ENCODE results near the gene MEG3. TPM values are rescaled to one million over a fixed set of nuclear protein-coding genes. Genes with fewer than 3 reads are reported as not detected.

Gene MEG3
- total RNA-seq, 1 experiment from 2014 or later: not detected

DNA sequence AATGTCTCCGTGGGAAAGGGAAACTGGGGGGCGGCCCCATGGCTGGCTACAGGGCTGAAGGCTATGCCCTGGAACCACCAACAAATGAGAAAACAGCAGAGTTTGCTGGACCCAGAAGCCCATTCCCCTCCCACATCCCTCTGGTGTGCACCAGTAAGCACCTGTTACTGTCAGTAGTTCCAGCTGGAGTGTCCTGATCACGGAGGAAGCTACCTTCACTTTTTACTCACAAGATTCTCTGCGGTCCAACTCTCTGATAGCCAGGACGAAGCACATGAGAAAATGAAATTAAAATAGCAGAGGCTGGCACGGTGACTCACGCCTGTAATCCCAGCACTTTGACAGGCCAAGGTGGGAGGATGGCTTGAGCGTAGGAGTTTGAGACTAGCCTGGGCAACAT lies 22.7 kb upstream of the MEG3 start:
- DNase-seq (ENCODE audit: unreplicated experiment): no peak
- H3K4me3 Mint-ChIP-seq (ENCODE audit: unreplicated experiment): no peak overlapping the region
- ChIA-PET POLR2A (no interaction called here), CTCF (no interaction called here)
- no peaks in the 10 kb centered on the region for H3K36me3 Mint-ChIP-seq (ENCODE audit: insufficient read depth, unreplicated experiment)
- no peaks in the 10 kb centered on the region for H3K4me1 Mint-ChIP-seq (ENCODE audit: insufficient read depth, unreplicated experiment)
- H3K9me3 Mint-ChIP-seq (ENCODE audit: unreplicated experiment): no peaks in the 10 kb centered on the region
- no peak overlapping the region for H3K27ac Mint-ChIP-seq (ENCODE audit: low read depth, unreplicated experiment)
- intact Hi-C loops (cut with micrococcal nuclease): no loop called here
- peaks cover 38% of the 10 kb centered on the region for H3K27me3 Mint-ChIP-seq (ENCODE audit: insufficient read depth, unreplicated experiment)
- no TSS peak for BruUV-seq (replicated peaks)
- TF ChIP-seq, protein P1, sequence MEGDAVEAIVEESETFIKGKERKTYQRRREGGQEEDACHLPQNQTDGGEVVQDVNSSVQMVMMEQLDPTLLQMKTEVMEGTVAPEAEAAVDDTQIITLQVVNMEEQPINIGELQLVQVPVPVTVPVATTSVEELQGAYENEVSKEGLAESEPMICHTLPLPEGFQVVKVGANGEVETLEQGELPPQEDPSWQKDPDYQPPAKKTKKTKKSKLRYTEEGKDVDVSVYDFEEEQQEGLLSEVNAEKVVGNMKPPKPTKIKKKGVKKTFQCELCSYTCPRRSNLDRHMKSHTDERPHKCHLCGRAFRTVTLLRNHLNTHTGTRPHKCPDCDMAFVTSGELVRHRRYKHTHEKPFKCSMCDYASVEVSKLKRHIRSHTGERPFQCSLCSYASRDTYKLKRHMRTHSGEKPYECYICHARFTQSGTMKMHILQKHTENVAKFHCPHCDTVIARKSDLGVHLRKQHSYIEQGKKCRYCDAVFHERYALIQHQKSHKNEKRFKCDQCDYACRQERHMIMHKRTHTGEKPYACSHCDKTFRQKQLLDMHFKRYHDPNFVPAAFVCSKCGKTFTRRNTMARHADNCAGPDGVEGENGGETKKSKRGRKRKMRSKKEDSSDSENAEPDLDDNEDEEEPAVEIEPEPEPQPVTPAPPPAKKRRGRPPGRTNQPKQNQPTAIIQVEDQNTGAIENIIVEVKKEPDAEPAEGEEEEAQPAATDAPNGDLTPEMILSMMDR (IDR thresholded peaks at IDR 0.05; ENCODE audit: unreplicated experiment): no peak

DNA sequence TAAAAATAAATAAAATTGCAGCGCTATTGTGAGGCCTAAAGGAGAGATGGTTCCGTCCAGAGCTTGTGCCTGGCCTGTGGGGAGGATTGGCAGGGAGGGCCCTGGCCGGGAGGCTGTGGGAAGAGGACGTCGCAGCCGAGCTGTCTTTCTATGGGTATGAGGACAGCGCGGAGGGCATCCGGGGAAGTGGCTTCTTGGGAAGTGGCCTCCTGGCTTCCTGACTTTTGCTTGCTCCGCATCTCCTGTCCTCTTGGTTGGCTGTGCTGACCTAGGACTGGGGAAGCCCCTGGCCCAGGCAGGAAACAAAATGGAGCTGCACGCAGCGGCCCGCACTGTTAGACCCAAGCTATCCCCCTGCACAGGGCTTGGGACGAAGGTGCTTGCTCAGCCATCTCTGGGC lies 22.2 kb upstream of the MEG3 start:
- no peak overlapping the region for H3K27ac Mint-ChIP-seq (ENCODE audit: low read depth, unreplicated experiment)
- no TSS peak for BruUV-seq (replicated peaks)
- no peak overlapping the region for H3K4me3 Mint-ChIP-seq (ENCODE audit: unreplicated experiment)
- ChIA-PET CTCF (no interaction called here), POLR2A (no interaction called here)
- intact Hi-C loops (cut with micrococcal nuclease): no loop called here
- DNase-seq (ENCODE audit: unreplicated experiment): no peak
- TF ChIP-seq, protein P1 (IDR thresholded peaks at IDR 0.05; ENCODE audit: unreplicated experiment): no peak
- peaks cover 33% of the 10 kb centered on the region for H3K27me3 Mint-ChIP-seq (ENCODE audit: insufficient read depth, unreplicated experiment)
- no peaks in the 10 kb centered on the region for H3K4me1 Mint-ChIP-seq (ENCODE audit: insufficient read depth, unreplicated experiment)
- no peaks in the 10 kb centered on the region for H3K9me3 Mint-ChIP-seq (ENCODE audit: unreplicated experiment)
- no peaks in the 10 kb centered on the region for H3K36me3 Mint-ChIP-seq (ENCODE audit: insufficient read depth, unreplicated experiment)

DNA sequence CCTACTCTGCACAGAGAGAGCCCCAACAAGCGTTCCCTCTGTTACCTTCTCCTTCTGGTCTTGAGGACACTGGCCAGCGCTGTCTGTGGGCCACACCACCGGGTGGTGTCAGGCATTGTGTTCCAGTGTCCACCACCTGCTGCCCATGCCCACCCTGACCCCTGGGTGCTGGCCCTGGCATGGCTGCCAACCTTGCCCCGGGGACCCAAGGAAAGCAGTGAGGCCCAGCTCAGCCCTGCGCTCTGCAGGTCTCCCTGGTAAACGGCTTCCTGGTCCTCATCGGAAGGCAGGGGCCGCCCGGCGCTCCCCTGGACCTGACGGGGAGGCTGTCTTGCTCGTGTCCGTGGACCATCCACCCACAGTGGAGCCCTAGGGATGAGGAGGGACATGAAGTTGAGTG lies 21.8 kb upstream of the MEG3 start:
- no TSS peak for BruUV-seq (replicated peaks)
- intact Hi-C loops (cut with micrococcal nuclease): no loop called here
- Mint-ChIP-seq H3K4me3 (ENCODE audit: unreplicated experiment) (no peak overlapping the region), H3K9me3 (ENCODE audit: unreplicated experiment) (no peaks in the 10 kb centered on the region), H3K27me3 (ENCODE audit: insufficient read depth, unreplicated experiment) (peaks cover 29% of the 10 kb centered on the region), H3K27ac (ENCODE audit: low read depth, unreplicated experiment) (no peak overlapping the region), H3K36me3 (ENCODE audit: insufficient read depth, unreplicated experiment) (no peaks in the 10 kb centered on the region), H3K4me1 (ENCODE audit: insufficient read depth, unreplicated experiment) (no peaks in the 10 kb centered on the region)
- TF ChIP-seq, protein P1 (IDR thresholded peaks at IDR 0.05; ENCODE audit: unreplicated experiment): no peak
- POLR2A ChIA-PET: no interaction called here
- CTCF ChIA-PET: interaction anchor here (0.6 kb wide), 1 partner anchor 26 kb away, joined by 3 read pairs; no protein-coding TSS in a partner anchor
- DNase-seq (ENCODE audit: unreplicated experiment): no peak

DNA sequence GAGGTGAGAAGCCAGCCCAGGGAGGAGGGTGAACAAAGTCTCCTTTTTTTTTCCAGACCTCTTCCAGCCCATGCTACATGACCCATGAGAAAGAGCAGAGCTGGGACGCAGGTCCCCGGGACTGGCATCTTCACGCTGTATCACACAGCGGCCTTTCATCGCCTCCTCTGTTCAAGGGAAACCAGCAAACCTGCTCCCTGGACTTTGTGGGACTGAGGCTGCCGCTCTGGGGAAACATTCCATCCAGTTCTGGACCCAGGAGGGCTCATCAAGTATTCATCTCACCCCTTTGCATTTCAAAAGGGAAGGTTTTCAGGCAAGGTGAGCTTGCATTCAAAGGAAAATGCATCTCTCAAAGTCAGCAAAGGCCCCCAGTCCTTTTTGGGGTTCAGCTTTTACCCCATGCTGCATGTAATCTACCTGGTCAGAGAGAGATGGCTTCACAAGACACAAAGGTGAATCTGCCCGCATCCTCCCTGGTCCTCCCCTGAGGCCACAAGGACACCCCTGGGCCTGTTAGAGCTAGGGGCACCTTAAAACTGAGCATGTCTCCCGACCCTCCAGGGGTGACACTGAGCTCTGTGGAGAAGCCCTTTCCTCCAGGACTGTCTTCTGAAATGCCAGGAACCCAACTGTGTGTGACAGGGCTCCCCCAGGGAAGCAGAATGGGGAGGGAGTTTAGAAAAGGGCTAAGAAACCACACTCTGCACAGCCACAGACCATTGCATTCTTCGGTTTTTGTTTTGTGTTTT lies 21.2 kb upstream of the MEG3 start:
- CTCF ChIA-PET: interaction anchor here (0.6 kb wide), 1 partner anchor 25 kb away, joined by 3 read pairs; no protein-coding TSS in a partner anchor
- POLR2A ChIA-PET: no interaction called here
- TF ChIP-seq, protein P1 (IDR thresholded peaks at IDR 0.05; ENCODE audit: unreplicated experiment): no peak
- Mint-ChIP-seq H3K27ac (ENCODE audit: low read depth, unreplicated experiment) (no peak overlapping the region), H3K27me3 (ENCODE audit: insufficient read depth, unreplicated experiment) (peaks cover 23% of the 10 kb centered on the region), H3K9me3 (ENCODE audit: unreplicated experiment) (no peaks in the 10 kb centered on the region), H3K36me3 (ENCODE audit: insufficient read depth, unreplicated experiment) (no peaks in the 10 kb centered on the region), H3K4me3 (ENCODE audit: unreplicated experiment) (no peak overlapping the region), H3K4me1 (ENCODE audit: insufficient read depth, unreplicated experiment) (no peaks in the 10 kb centered on the region)
- intact Hi-C loops (cut with micrococcal nuclease): no loop called here
- BruUV-seq (replicated peaks): no TSS peak
- DNase-seq (ENCODE audit: unreplicated experiment): no peak
